SKM-1 treated with dmso at 0.1 percent for 144 hours (cell line): ENCODE data around the gene CHTF8.
"Not testable (repeated sequence)": the region's sequence is repeated elsewhere in the genome, so short reads cannot be mapped to it uniquely, and the experiment has no call there.

ENCODE experiments used
- DNase-seq: peaks from one replicate; lab custom pipeline; 2025; ENCODE audit not compliant: unreplicated experiment; lab: John Stamatoyannopoulos, UW

CHTF8 gene, protein sequence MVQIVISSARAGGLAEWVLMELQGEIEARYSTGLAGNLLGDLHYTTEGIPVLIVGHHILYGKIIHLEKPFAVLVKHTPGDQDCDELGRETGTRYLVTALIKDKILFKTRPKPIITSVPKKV

DNA sequence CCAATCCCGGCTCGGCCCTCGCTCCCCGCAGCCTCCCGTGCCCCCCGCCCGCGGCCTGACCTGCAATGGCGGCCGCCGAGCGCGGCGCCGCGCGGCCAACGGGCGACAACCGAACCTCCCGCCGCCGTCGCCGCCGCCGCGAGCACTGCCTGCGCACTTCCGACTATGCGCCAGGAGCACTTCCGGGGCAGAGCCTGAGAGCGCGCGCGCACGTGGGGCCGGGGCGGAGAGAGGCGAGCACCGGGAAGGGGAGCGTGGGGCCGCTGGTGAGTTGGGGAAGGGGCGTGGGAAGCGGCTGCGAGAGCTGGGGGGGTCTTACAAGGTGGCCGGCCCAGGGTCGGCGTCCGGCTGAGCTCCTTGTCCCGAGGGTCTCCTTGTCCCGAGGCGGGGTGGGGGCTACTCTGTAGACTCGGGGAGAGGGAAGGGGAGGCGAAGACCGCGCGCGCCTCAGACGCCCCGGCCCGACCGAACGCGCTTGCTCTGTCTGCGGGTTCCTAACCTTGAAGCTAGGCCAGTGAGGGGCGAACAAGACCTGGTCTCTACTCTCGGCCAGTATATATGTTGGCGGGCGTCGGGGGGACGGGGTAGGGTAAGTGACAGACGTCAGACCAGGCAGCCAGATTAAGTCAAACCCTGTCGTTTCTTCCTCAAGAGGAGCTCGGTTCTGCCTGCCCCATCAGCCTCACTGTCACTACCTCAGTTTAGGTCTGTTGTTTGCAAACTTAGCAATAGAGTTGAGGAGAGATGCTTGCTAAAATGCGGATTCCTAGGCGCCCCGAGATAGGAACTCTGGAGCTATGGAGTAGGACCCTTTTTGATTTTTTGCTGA, at the start of gene CHTF8, which contains the start of gene UTP4:
CHTF8 (minus strand) TSS at position 165 of the 829 bp plus-strand sequence. CDS start 11,130 bp downstream, outside the sequence.
UTP4 (plus strand) TSS at position 226 of the 829 bp plus-strand sequence. CDS start 811 bp downstream, outside the sequence.
- DNase-seq: peak; percentile 77

DNA sequence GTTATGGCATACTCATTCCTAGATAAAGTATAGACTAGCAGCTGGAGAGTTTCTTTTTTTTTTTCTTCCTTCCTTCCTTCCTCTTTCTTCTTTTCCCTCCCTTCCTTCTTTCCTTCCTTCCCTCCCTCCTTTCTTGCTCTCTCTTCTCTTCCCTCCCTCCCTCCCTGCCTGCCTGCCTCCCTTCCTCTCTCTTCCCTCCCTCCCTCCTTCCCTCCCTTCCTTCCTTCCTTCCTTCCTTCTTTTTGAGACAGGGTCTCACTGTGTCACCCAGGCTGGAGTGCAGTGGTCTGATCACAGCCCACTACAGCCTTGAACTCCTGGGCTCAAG, 47.6 kb upstream of the CHTF8 start:
- DNase-seq: no peak

DNA sequence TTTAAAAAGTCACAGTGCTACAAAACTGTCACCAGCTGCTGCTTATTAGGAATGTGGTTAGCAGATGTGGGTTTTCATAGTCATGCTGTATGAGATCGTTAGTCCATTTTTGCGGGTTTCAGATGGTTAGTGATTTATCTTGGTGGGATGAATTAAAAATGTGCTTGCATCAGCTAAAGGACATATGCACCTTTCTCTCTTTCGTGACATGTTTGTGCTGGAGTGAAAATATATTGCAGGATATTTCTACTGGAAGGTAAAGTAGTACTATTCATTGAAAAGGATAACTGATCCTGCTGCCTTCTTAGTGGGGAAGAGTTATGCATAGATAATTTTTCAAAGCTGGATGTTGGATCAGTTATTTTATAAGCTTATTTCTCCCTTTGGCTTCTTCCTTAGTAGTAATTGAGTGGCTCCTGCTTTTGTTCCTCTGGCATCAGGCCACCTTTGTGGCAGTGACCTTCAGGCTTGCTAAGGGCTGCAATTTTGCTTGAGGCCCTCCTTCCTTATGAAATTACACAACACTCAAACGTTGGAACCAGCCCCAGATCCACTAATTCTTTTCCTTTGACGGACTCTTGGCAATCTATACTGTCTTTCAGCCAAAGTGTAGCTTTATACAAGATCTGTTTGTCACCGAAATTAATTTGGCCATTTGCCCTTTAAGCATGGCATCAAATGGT, 47.1 kb upstream of the CHTF8 start:
- DNase-seq: no peak

DNA sequence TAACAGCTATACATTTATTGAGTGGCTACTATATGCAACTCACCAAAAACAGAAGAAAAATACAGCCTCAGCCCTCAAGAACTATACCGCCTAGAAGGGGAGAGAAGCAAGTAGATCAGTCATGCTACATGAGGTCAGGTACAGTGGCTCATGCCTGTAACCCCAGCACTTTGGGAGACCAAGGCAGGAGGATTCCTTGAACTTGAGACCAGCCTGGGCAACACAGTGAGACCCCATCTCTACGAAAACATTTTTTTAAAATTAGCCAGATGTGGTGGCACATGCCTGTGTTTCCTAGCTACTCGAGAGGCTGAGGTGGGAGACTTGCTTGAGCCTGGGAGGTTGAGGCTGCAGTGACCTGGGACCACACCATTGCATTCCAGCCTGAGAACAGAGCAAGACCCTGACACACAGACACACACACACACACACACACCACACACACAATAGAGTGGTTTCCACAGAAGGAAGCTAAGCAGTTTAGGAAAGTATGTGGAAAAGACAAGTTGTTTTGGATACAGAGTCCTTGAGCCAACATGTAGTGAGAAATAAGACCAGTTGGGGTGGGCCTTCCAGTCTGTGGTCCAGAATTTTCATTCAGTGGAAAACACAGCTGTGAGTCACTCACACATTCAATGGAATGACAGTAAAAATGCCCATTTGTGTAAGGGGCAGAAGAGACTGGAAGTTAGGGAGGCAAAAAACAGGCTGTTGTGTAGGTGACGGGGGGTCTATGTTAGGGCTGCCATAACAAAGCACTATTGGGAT, 43.8 kb upstream of the CHTF8 start:
- no peak for DNase-seq

DNA sequence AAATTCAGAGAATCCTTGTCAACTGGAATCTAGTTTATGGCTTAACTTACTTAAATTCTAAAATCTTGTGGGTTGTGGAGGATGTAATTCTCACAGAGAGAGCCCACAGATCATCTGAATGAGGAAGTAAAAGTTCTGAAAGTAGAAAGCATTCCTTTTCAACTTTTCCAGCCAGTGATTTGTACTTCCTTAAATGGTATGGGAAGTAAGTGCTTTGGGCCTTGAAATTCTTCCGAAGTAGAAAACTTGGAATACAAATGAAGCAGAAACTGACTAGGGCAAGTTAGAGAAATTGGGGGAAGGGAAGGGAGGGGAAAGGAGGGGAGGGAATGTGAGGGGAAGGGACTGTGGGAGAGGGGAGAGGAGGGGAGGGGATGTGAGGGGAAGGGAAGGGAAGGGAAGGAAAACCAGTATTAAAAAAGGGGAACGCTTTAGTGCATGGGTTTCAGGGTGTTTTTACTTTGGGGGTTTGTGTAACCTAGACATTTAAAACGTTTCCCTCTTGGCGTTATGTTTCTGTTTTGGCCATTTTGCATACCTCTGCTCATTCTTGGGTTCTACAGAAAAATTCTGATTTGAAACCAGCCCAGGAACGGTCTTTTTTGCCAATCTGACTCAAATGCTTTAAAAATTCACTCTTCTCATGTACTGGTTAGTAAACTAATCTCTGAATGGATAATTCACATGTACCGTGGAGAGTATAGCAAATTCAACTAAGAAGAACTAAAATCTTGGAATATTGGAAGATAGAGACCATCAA, 39.1 kb upstream of the CHTF8 start:
- peak; percentile 57 for DNase-seq

DNA sequence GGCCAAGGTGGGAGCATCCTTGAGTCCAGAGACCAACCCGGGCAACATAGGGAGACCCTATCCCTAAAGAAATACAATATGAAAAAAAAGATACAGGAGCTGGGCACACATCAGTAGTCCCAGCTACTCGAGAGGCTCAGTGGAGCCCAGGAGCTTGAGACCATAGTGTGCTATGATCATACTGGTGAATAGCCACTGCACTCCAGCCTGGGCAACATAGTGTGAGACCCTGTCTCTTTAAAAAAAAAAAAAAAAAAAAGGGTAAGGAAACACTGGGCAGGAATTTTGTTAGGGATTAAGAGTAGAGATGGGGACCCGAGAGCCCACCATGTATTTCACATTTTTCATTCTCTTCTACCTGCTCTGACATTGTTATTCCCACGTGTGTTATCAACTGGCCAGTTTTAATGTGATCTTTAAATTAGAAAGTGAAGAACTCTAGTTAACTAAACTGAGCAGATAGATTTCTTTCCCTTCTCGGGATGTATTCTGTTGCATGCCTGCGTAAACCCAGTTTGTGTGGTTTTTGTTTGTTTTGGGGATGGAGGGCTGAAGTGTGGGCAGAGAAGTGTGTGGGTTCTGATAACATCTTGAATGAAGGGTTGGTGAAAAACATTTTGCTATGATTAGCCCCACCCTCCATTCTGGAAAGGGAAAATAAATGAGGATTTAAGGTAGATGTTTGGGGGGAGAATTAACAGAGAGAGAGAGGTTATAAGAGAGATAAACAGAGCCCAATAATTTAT, 37.4 kb upstream of the CHTF8 start:
- no peak for DNase-seq

DNA sequence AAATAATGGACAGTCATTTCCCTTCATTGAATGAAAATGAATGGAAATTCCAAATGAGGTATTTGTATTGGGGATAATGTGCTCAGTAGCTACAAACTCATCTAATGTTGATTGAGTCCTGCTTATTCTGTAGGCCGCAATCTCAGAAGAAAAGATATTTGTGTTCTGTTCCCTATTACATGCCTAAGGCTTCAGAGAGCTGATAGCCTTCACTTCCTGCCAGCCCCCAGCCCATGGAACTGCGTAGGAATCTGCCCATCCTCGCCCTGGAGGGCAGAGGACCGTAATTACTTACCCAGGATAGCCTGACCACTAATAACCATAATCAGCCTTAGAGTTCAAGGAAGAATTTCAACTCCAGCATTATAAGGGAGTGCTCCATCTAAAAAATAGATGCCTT, 36.7 kb upstream of the CHTF8 start:
- DNase-seq: no peak

DNA sequence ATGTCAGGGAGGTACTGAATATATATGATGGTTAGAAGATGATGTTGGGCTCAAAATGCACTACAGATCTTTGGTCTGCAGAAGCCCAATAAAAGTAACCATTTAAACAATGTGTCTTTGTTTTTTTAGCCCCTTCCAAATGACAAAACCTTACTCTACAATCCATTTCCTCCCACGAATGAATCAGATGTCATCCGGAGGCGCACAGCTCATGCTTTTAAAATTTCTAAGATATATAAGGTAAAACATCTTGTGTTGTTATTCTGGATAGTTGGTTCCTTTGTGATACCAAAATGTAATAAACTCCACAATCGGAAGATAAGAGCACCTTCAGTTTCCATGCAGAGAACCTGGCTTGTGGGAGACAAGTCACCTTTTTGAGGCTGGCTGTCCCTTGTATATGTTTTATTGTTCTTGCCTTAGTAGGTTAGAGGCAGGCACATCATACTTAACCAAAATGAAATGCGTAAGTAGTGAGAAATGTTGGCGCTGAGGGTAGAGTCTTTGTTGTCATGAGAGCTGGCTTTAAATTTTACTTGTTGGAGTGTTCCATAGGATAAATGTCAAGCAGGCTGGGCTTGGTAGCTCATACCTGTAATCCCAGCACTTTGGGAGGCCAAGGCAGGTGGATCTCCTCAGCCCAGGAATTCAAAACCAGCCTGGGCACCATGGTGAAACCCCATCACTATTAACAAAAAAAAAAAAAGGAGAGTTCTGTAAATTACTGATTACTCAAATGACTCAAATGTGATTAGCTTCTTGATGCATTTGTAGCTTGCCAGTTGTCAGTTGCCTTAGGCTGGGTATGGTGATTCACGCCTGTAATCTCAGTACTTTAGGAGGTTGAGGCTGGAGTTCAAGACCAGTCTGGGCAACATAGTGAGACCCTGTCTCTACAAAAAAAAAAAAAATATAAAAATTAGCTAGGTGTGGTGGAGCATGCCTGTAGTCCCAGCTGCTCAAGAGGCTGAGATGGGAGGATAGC, 34.9 kb upstream of the CHTF8 start:
- no peak for DNase-seq

DNA sequence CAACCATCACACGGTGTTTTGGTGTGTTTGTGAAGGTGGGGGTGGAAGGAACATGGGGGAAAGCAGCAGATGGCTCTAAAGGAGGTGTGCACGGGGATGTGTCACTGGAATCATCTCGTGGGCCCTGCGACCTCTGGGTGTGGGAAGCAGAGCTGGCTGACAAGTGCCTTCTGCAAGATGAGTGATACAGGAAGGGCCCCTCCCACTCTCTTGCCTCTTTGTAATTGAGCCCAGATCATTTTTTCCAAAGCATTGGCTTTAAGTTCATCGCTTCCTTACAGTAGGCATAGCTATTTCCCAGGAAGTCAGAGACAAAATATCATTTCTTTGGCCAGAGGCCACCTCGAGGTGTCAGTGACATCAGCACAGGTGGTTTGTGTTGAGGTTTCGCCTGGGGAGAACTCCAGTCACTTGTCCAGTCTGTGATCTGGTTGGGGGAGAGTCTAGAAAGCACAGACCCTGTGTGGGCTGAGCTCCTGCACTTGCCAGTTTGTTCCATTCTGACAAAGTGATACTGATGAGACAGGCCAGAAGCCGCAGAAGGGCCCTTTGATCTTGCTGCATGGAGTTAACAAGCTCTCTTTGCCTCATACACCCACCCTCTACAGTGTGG, 33.9 kb upstream of the CHTF8 start:
- no peak for DNase-seq

DNA sequence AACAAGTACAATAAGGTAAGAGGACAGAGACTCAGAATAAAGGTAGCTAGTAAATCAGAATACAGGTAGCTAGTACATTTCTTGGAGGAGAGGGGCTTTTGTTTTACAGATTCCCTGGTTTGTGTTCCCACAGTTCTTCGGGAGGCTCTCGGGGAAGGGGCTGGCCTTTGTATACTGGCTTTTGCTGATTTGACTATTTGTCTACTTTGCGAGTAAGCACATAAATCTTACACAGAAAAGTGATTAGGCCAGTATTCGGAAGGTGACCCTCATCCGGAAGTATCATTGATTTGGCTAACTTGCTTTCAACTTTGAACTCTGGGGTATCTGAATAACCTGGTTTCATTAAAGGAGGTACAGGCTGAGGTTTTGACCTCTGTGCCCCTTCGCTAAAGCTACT, 33.2 kb upstream of the CHTF8 start:
- DNase-seq: no peak

DNA sequence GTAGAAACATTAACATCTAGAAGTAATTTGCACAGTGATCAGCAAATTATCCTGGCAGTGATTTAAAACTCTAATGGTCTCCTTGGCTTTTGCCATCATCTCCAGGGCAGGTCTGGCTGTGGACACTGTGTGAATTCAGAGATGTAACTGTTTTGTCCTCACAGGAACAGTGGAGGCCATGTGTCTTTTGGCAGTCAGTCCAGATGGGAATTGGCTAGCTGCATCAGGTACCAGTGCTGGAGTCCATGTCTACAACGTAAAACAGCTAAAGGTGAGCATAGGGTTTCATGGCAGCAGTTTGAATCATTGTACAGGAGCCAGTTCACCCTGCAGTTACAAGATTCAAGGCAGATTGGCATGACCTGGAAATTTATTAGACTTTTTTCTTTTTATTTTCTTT, 27.8 kb upstream of the CHTF8 start:
- no peak for DNase-seq

DNA sequence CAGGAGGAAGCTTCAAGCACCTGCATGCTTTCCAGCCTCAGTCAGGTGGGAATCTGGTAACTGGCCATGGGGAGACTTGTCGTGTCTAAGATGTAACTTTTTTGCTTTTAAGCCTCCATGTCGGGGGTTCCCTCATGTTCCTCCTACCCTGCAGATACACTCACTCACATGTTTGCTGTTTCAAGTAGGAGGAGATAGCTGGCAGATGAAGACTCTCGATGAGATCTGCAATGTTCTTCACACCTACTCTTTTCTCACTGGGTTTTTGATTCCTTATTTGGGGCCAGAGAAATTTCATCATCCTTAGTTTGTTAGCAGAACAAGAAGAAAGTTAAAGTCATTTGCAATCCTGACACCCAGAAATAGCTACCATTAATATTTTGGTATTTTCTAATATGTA, 24.8 kb upstream of the CHTF8 start:
- DNase-seq: no peak

DNA sequence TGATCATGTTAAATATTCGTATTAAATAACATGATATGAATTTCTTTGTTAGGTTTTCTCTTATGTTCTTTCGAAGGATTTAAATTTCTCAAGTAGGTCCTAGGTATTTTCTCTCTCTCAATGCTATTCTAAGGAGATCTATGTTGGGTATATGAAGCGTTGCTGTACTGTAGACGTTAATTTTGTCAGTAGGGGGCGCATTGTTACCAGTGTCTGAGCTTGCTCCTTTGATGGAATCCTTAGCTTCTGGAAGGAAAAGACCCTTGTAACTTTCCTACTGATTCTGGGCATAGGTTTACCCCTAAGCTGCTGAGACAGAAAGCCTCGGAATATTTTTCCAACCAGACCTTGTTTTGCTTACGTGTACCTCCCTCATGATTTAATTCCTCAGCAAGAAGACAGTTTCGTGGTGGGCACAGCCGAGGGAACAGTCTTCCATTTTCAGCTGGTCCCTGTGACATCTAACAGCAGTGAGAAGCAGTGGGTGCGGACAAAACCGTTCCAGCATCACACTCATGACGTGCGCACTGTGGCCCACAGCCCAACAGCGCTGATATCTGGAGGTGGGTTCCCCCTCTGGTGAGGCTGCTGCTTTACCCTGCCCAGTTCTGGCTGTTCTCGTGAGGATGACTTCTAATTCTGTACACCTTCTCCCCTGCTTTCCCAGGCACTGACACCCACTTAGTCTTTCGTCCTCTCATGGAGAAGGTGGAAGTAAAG, 17.9 kb upstream of the CHTF8 start:
- DNase-seq: peak; percentile 56

DNA sequence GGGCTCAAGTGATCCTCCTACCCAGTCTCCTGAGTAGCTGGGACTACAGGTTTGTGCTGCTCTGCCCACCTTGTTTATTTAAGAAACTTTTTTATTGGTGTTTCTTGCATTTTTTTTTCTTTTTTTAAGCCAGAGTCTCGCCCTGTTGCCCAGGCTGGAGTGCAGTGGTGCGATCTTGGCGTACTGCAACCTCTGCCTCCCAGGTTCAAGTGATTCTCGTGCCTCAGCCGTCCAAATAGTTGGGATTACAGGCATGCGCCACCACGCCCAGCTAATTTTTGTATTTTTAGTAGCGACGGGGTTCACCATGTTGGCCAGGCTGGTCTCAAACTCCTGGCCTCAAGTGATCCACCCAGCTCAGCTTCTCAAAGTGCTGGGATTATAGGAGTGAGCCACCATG, 17.2 kb upstream of the CHTF8 start:
- DNase-seq: not testable (repeated sequence)

DNA sequence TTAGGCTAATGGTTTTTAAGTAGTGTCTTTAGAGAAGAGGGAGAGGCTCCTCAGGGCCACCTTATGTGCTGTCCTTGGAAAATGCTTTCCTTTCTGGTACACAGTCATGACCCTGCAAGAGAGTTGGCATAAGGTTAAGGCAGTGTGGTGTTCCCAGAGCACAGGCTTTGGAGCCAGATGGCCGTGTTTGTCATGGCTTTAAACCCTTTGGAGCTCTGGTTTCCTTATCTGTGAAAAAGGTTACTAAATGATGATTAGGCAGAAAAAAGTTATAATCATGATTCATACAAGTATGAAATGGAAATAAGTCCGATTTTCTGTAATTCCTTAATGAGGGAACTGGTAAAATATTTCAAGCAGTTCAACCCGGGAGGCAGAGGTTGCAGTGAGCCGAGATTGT, 13.3 kb upstream of the CHTF8 start:
- DNase-seq: no peak

DNA sequence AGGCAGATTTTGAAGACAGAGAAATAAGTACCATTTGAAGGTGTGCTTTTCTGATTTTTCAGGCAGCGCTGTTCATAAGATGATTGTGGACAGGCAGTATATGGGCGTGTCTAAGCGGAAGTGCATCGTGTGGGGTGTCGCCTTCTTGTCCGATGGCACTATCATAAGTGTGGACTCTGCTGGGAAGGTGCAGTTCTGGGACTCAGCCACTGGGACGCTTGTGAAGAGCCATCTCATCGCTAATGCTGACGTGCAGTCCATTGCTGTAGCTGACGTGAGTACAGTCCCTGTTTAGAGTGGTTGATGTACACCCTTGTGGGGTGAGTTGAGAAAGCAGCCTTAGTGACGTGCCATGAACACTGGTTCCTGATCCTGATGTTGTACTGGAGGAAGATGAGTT, 10.7 kb upstream of the CHTF8 start:
- no peak for DNase-seq

DNA sequence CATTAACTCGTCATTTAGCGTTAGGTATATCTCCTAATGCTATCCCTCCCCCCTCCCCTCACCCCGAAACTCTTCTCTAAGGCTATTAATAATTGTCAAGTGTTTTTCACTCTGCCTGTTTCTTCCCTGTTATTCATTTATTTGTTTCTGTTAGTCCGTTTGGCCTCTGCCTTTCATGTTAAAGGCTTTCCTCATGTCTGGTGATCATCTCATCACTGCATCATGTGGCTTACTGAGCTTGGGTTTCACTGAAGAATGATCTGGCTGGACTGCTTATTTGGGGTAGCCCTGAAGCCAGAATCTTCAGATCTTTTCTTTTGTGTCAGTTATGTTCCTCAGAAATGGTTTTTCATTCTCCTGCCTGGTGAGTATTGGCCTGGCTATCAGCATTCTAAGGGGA, 9.5 kb upstream of the CHTF8 start:
- DNase-seq: no peak

DNA sequence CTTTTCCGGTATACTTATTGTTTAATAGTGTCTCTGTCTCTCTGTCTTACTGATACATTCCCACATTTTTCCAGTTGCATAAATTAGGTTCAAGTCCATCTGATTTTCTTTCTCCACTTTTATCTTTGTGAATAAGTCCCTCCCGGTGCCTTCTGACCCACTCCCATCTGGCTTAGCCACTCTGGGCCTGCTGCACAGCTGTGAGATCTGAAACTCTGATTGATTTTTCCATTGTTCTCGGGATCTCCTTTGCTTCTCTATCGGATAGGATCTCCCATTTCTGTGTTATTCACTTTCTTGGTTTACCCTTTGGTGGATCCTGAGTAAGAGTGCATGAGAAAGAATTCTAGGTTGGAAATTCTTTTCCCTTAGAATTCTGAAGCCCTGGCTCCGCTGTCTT, 8.6 kb upstream of the CHTF8 start:
- DNase-seq: no peak
